ENCODE data around the gene IRS1. TPM values are rescaled to one million over a fixed set of nuclear protein-coding genes. Genes with fewer than 3 reads are reported as not detected.

Gene IRS1
- total RNA-seq, 1 experiment from 2014 or later: 15.0 TPM

GRCh38 chr2:226746196-226746800 lies 53.3 kb downstream of the IRS1 start:
- H2AK5ac ChIP-seq (ENCODE audit: insufficient read length, low read length): no peak overlapping the region
- no peak overlapping the region for H4K5ac ChIP-seq (ENCODE audit: insufficient read length, low read depth, low read length)
- no peak for TF ChIP-seq CTCF (conservative IDR thresholded peaks at IDR 0.05)
- no peaks in the 10 kb centered on the region; the same call in 1 of the 2 replicates for H3K79me2 ChIP-seq (ENCODE audit: insufficient read depth, low read length)
- no peak overlapping the region for H3K4me2 ChIP-seq (ENCODE audit: insufficient read depth, insufficient read length, low read length)
- Mint-ChIP-seq H3K27me3 (ENCODE audit: low read depth) (no peaks in the 10 kb centered on the region), H3K4me1 (peaks cover 17 to 18% of the 10 kb centered on the region in 2 experiments), H3K4me3 (no peak overlapping the region), H3K27ac (no peak overlapping the region), H3K9me3 (0 out of 5 replicates have a peak, but pooled peaks cover 0 to 3% of the 10 kb centered on the region in 2 experiments), H3K36me3 (ENCODE audit: insufficient read depth in 1 of 3, low read depth in 3 of 3) (peaks cover 16 to 24% (median 19%) of the 10 kb centered on the region in 3 experiments)
- no peak overlapping the region for H3K56ac ChIP-seq (ENCODE audit: insufficient read length, low read depth, low read length)
- H3K14ac ChIP-seq (ENCODE audit: insufficient read depth, low read length): no peak overlapping the region
- H2BK12ac ChIP-seq (ENCODE audit: insufficient read length, low read depth, low read length): no peak overlapping the region
- H3K23ac ChIP-seq (ENCODE audit: insufficient read length, low read depth, low read length): no peak overlapping the region
- no peaks in the 10 kb centered on the region for H4K20me1 ChIP-seq (ENCODE audit: control insufficient read depth, insufficient read depth, insufficient read length)
- no peak overlapping the region for H3K18ac ChIP-seq (ENCODE audit: insufficient read length, low read depth, low read length)
- H2BK15ac ChIP-seq (ENCODE audit: low read depth, low read length): no peak overlapping the region
- no peak overlapping the region for H2BK5ac ChIP-seq (ENCODE audit: insufficient read length, low read length)
- H3K23me2 ChIP-seq (ENCODE audit: insufficient read length, low read depth, low read length, poor library complexity, severe bottlenecking): no peaks in the 10 kb centered on the region
- no CpG with 5 or more reads among the region's 1 CpG for whole genome bisulfite sequencing (ENCODE audit: extremely low coverage, insufficient read length, low lambda C conversion rate)
- H3T11ph ChIP-seq (ENCODE audit: low read length): no peak overlapping the region
- H2AFZ ChIP-seq (ENCODE audit: low read length): no peak overlapping the region
- no peak overlapping the region for H4K8ac ChIP-seq (replicated peaks; ENCODE audit: insufficient read length, low read depth, low read length)
- no peaks in the 10 kb centered on the region for H3K9me3 ChIP-seq (ENCODE audit: control insufficient read depth, low read depth, low read length)
- H3K27ac ChIP-seq (ENCODE audit: insufficient read length, low read depth, low read length): no peak overlapping the region
- no peak overlapping the region for H4K91ac ChIP-seq (ENCODE audit: insufficient read length, low read depth, low read length)
- no peak overlapping the region for H2BK120ac ChIP-seq (ENCODE audit: low read depth, low read length, poor library complexity, severe bottlenecking)
- H3K4ac ChIP-seq (ENCODE audit: low read depth, low read length): no peak overlapping the region
- H3K27me3 ChIP-seq (ENCODE audit: insufficient read depth, low read length): no peaks in the 10 kb centered on the region
- no peak overlapping the region for H2BK20ac ChIP-seq (ENCODE audit: low read depth, low read length, poor library complexity, severe bottlenecking)
- H3K79me1 ChIP-seq (ENCODE audit: insufficient read depth, low read depth, low read length, poor library complexity, severe bottlenecking): no peaks in the 10 kb centered on the region
- no peak overlapping the region for H3K9ac ChIP-seq (ENCODE audit: extremely low read depth, insufficient read length, low read length)
- peaks cover 4% of the 10 kb centered on the region; the same call in 1 of the 2 replicates for H3K4me1 ChIP-seq (ENCODE audit: insufficient read depth, low read length)
- DNase-seq: no peak

Measured in H9 (cell line).